ENCODE measurements around the gene EFCAB6. TPM values are rescaled to one million over a fixed set of nuclear protein-coding genes. Genes with fewer than 3 reads are reported as not detected.

The EFCAB6 gene
- total RNA-seq, 1 experiment from 2014 or later, result not detected

GRCh38 chr22:43490311-43490710 is 321.8 kb downstream of the EFCAB6 start:
- H3K9me3 Mint-ChIP-seq (ENCODE audit: unreplicated experiment), result peaks cover 13% of the 10 kb centered on the region
- no peak for TF ChIP-seq CTCF (IDR thresholded peaks at IDR 0.05; ENCODE audit: insufficient read depth in 1 of 2, low read depth in 1 of 2, low read length in 1 of 2, severe bottlenecking in 1 of 2, unreplicated experiment in 1 of 2)
- H3K27ac Mint-ChIP-seq (ENCODE audit: unreplicated experiment), result no peak overlapping the region
- ChIA-PET POLR2A (no interaction called here), CTCF (no interaction called here)
- no peaks in the 10 kb centered on the region for H3K9me3 ChIP-seq
- H3K4me3 Mint-ChIP-seq (ENCODE audit: unreplicated experiment), result no peak overlapping the region
- H3K36me3 Mint-ChIP-seq (ENCODE audit: insufficient read depth, unreplicated experiment), result no peaks in the 10 kb centered on the region
- no TSS peak for BruUV-seq (replicated peaks)
- H3K27me3 Mint-ChIP-seq (ENCODE audit: insufficient read depth, unreplicated experiment), result peaks cover 12% of the 10 kb centered on the region
- no peaks in the 10 kb centered on the region for H3K4me1 ChIP-seq
- no peaks in the 10 kb centered on the region for H3K36me3 ChIP-seq (ENCODE audit: control insufficient read depth, insufficient read depth, low read length)
- no peaks in the 10 kb centered on the region for H3K4me1 Mint-ChIP-seq (ENCODE audit: low read depth, unreplicated experiment)
- peaks cover 2% of the 10 kb centered on the region; the same call in 1 of the 2 replicates for H3K27me3 ChIP-seq (replicated peaks; ENCODE audit: control insufficient read depth, insufficient read depth, low read length)
- no peak for DNase-seq
- intact Hi-C loops (cut with micrococcal nuclease; ENCODE audit: unreplicated experiment), result no loop called here
- no peak overlapping the region for H3K4me3 ChIP-seq (ENCODE audit: low read depth, low read length)

DNA sequence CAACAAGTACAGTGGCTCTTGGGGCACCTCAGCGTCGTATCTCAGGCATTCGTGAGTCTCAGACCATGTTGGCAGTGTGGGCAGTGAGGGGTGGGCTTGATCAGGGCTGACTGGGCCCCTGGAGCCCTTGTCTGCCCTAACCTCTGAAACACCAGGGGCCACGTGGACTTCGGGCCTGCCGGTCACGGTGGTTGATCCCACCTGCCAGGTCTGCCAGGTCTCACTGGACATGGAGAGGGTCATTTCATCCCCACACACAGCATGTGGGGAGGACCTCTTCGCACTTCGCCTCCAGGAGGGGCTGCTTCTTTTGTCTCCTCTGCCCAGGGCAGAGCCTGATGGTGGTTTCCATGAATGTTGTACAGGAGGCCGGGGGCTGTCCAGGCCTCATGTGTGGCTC is 323.2 kb downstream of the EFCAB6 start:
- intact Hi-C loops (cut with micrococcal nuclease; ENCODE audit: unreplicated experiment), result no loop called here
- no peaks in the 10 kb centered on the region for H3K36me3 ChIP-seq (ENCODE audit: control insufficient read depth, insufficient read depth, low read length)
- H3K9me3 ChIP-seq, result no peaks in the 10 kb centered on the region
- no peak for TF ChIP-seq CTCF (IDR thresholded peaks at IDR 0.05; ENCODE audit: insufficient read depth in 1 of 2, low read depth in 1 of 2, low read length in 1 of 2, severe bottlenecking in 1 of 2, unreplicated experiment in 1 of 2)
- H3K36me3 Mint-ChIP-seq (ENCODE audit: insufficient read depth, unreplicated experiment), result no peaks in the 10 kb centered on the region
- H3K4me3 Mint-ChIP-seq (ENCODE audit: unreplicated experiment), result no peak overlapping the region
- ChIA-PET POLR2A (no interaction called here), CTCF (no interaction called here)
- H3K4me1 Mint-ChIP-seq (ENCODE audit: low read depth, unreplicated experiment), result no peaks in the 10 kb centered on the region
- peaks cover 2% of the 10 kb centered on the region; the same call in 1 of the 2 replicates for H3K27me3 ChIP-seq (replicated peaks; ENCODE audit: control insufficient read depth, insufficient read depth, low read length)
- peaks cover 13% of the 10 kb centered on the region for H3K9me3 Mint-ChIP-seq (ENCODE audit: unreplicated experiment)
- DNase-seq, result no peak
- H3K27ac Mint-ChIP-seq (ENCODE audit: unreplicated experiment), result no peak overlapping the region
- peaks cover 12% of the 10 kb centered on the region for H3K27me3 Mint-ChIP-seq (ENCODE audit: insufficient read depth, unreplicated experiment)
- BruUV-seq (replicated peaks), result no TSS peak
- no peak overlapping the region for H3K4me3 ChIP-seq (ENCODE audit: low read depth, low read length)
- H3K4me1 ChIP-seq, result no peaks in the 10 kb centered on the region

GRCh38 chr22:43488031-43488866 is 323.9 kb downstream of the EFCAB6 start:
- CTCF ChIA-PET, result no interaction called here
- H3K9me3 Mint-ChIP-seq (ENCODE audit: unreplicated experiment), result peaks cover 13% of the 10 kb centered on the region
- no peak for DNase-seq

More at GRCh38 chr22:43488031-43488866, 323.9 kb downstream of the EFCAB6 start:
- no peaks in the 10 kb centered on the region for H3K4me1 Mint-ChIP-seq (ENCODE audit: low read depth, unreplicated experiment)
- Histone ChIP-seq H3K4me3 (ENCODE audit: low read depth, low read length) (no peak overlapping the region), H3K36me3 (ENCODE audit: control insufficient read depth, insufficient read depth, low read length) (no peaks in the 10 kb centered on the region), H3K9me3 (no peaks in the 10 kb centered on the region), H3K27me3 (replicated peaks; ENCODE audit: control insufficient read depth, insufficient read depth, low read length) (peaks cover 2% of the 10 kb centered on the region; the same call in 1 of the 2 replicates), H3K4me1 (no peaks in the 10 kb centered on the region)
- POLR2A ChIA-PET, result no interaction called here
- intact Hi-C loops (cut with micrococcal nuclease; ENCODE audit: unreplicated experiment), result no loop called here
- no peak for TF ChIP-seq CTCF (IDR thresholded peaks at IDR 0.05; ENCODE audit: insufficient read depth in 1 of 2, low read depth in 1 of 2, low read length in 1 of 2, severe bottlenecking in 1 of 2, unreplicated experiment in 1 of 2)
- H3K4me3 Mint-ChIP-seq (ENCODE audit: unreplicated experiment), result no peak overlapping the region
- no peak overlapping the region for H3K27ac Mint-ChIP-seq (ENCODE audit: unreplicated experiment)
- H3K27me3 Mint-ChIP-seq (ENCODE audit: insufficient read depth, unreplicated experiment), result peaks cover 12% of the 10 kb centered on the region
- BruUV-seq (replicated peaks), result no TSS peak
- no peaks in the 10 kb centered on the region for H3K36me3 Mint-ChIP-seq (ENCODE audit: insufficient read depth, unreplicated experiment)

All from Caco-2 (cell line).